ENCODE data around the gene SNRPA.

SNRPA gene

DNA sequence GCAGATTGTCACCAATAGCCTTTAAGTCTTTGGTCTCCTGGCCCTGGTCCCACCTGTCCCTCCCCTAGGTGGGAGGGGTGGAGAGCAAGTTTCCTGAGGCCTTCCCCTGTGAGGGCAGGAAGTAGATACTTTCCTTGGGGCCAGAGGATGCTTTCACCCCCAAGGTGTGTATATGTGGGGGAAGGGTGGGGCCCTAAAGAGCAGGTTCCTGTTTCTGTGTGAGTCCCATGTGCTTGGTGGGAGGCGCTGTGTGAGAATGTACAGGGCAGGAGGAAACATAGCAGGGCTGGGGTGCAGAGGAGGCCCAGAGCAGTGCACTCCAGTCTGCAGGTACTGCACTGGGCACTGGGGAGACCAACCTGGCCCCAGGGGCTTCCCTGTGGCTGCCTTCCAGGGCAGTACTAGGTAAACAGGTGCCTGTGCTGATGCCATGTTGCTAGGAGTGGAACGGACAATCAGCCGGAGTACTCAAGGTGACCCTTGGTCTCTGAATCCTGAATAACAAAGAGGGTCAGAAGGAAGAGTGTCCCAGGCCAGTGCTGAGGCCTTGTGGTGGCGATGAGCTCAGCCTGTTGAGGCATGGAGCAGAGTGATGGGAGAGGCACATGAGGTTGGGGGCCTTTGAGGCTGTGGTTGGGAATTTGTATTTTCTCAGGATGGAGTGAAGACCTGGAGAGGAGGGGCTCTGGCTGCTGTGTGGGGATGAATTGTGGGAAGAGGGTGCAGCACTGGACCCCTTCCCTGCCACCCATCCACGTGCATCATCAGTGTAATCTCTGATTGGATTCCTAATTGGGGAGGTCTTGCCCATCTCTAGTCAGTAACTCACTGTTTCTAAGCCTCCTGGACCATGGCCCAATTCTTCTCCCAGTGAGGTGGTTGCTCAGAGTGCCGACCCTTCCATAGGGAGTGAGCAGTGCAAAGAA is 53.1 kb downstream of the SNRPA start:
- no peak for TF ChIP-seq GATA3 (IDR thresholded peaks at IDR 0.05; ENCODE audit: low read depth, low read length)
- no peak for TF ChIP-seq GATA2 (IDR thresholded peaks at IDR 0.05; ENCODE audit: low read depth, low read length)

DNA sequence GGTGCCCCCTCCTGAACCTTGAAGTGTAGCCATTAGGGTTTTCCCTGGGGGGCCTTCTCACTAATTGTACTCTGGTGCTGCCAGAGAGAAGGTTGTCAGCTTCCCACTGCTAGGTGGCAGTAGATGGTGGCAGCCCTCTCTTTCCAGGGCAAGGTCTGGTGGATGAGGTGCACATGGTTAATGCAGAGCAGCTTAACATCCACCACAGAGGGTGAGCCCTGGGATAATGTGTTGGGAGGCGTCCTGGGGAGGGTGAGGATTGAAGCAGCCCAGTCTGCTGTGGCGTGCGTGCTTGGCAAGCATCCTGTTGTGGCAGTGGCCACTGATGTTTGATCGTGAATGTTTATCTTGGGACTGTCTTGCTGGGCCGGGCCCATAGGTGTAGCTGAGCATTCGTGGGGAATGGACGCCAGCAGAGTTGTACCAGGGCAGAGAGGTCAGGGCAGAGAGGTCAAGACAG is 53.8 kb downstream of the SNRPA start:
- TF ChIP-seq GATA2 (IDR thresholded peaks at IDR 0.05; ENCODE audit: low read depth, low read length) = no peak
- no peak for TF ChIP-seq GATA3 (IDR thresholded peaks at IDR 0.05; ENCODE audit: low read depth, low read length)

DNA sequence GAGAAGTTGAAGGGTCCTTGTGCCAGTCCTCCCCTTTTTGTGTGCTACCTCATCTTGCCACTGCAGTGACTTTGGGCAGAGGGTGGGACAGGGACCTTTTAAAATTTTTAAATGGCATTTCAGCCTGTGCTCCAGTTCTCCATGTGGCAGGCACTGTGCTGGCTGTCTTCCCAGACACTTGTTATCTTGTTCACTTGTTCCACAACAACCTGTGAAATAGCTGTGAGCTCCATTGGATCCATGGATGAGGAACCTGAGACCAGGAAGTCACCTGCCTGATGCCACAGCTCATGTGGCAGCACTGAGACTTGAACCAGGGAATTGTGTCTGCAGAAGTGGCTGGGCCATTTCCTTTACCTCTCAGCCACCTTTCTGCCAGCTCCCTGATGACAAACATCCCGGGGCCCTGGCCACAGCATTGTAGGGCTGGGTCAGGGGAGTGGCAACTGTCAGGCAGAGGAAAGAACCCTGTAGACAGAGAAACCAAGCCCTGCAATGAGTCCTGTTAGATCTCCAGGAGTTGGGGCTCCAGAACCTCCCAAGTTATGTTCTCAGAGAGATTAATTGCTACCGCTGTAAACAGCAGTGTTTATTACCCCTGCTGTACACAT is 54.4 kb downstream of the SNRPA start:
- TF ChIP-seq GATA3 (IDR thresholded peaks at IDR 0.05; ENCODE audit: low read depth, low read length) (no peak), GATA2 (IDR thresholded peaks at IDR 0.05; ENCODE audit: low read depth, low read length) (no peak)

DNA sequence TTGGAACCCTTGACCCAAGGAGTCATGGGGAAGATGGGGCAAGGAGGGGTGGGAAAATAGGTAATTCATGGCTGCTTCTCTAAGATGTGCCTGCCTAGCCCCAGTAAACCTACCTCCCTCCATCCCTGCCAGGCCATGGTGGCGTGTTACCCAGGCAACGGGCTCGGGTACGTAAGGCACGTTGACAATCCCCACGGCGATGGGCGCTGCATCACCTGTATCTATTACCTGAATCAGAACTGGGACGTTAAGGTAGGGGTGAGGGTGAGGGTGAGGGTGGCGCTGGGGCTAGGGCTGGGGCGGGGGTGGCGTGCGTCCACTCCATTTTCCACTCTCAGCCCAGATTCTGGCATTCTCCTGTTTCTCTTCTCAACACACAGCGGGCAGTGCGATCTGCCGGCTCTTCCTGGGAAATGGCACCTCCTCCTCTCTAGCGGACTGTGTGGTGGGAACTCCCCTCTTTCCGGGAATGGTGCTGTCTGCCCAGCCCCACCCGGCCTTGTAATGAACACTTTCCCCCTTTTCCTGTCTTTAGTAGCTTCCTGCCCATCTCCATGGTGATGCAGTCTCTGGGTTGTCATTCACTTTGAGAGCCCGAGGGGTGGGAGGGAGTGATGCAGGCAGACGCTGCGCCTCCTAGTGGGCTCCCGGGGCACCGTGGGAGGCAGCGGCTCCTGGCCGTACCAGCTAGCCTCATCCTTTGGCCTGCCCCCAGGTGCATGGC is 55.6 kb downstream of the SNRPA start:
- TF ChIP-seq GATA2 (IDR thresholded peaks at IDR 0.05; ENCODE audit: low read depth, low read length) (no peak), GATA3 (IDR thresholded peaks at IDR 0.05; ENCODE audit: low read depth, low read length) (no peak)

DNA sequence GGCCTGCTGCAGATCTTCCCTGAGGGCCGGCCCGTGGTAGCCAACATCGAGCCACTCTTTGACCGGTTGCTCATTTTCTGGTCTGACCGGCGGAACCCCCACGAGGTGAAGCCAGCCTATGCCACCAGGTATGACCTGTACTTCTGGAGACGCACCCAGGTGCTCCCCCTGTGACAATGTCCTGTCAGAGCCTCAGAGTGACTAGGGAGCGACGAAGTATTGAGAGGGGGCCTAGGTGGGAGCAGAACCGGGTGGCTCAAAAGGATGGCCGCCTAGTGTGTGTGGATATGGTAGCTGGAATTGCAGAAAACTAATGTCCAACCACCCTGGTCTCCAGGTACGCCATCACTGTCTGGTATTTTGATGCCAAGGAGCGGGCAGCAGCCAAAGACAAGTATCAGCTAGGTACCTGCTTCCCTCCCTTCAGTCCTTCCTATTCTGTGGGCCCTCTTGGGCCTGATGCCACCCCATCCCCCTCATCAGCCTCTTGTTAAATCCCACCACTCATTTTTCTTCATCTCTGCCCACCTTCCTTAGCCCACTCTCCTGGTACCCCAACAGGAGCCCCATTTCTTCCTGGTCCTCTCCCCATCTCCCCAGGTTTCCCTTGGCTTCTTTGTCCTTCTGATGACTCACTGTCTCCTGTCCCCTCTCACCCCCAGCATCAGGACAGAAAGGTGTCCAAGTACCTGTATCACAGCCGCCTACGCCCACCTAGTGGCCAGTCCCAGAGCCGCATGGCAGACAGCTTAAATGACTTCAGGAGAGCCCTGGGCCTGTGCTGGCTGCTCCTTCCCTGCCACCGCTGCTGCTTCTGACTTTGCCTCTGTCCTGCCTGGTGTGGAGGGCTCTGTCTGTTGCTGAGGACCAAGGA is 56.4 kb downstream of the SNRPA start:
- TF ChIP-seq GATA3 (IDR thresholded peaks at IDR 0.05; ENCODE audit: low read depth, low read length) (no peak), GATA2 (IDR thresholded peaks at IDR 0.05; ENCODE audit: low read depth, low read length) (no peak)

DNA sequence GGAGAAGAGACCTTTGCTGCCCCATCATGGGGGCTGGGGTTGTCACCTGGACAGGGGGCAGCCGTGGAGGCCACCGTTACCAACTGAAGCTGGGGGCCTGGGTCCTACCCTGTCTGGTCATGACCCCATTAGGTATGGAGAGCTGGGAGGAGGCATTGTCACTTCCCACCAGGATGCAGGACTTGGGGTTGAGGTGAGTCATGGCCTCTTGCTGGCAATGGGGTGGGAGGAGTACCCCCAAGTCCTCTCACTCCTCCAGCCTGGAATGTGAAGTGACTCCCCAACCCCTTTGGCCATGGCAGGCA is 57.0 kb downstream of the SNRPA start:
- TF ChIP-seq GATA3 (IDR thresholded peaks at IDR 0.05; ENCODE audit: low read depth, low read length) (no peak), GATA2 (IDR thresholded peaks at IDR 0.05; ENCODE audit: low read depth, low read length) (no peak)

DNA sequence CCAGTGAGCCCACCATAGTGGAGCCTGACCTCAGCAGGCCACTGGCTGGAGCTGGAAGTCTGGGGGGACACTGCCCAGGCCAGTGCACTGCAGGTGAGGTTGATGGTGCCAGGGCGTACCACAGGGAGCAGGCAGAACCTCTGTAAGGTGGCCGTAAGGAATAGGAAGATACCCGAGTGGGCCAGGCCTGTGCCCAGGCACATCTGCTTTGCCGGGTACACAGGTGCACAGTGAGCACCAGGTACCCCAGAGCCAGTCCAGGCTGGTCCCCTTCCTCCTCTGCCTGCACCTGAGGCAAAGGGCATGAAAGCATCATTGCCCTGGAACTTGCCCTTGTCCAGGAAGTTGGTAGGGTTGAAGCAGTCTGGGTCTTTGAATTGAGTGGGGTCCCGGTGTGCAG is 57.5 kb downstream of the SNRPA start:
- no peak for TF ChIP-seq GATA2 (IDR thresholded peaks at IDR 0.05; ENCODE audit: low read depth, low read length)
- TF ChIP-seq GATA3 (IDR thresholded peaks at IDR 0.05; ENCODE audit: low read depth, low read length) = no peak

DNA sequence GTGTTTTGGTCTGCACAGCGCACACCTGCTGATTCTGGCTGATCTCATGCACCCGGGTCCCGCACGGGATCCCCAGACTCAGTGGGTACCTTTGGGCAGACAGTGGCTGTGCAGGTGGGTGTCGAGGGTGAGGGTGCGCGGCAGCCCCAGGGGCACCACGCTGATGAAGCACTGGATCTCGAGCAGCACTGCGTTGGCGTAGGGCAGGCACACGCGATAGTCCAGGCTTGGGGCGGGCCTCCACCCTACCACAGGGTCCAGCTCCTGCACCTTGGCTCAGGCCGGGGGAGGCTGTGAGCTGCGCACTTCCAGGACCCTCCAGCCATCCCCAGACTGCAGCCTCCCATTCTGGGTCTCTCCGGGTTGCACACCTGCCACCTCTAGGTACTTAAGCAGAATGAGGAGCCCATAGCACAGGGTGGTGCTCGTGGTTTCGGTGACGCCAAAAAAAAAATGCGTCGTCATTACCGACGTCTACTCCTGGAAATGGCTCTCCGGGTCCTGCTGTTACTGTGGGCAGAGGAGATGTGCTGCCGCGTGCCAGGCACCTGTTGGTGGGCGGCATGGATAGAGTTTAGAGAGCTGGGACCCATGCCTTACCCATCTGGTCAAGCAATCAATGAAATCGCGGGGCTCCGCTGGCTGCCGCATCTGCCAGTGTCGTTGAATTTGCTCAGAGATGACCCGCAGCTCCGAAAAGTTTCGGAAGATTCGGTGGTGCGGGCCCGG is 58.5 kb downstream of the SNRPA start:
- TF ChIP-seq GATA3 (IDR thresholded peaks at IDR 0.05; ENCODE audit: low read depth, low read length) (no peak), GATA2 (IDR thresholded peaks at IDR 0.05; ENCODE audit: low read depth, low read length) (no peak)

DNA sequence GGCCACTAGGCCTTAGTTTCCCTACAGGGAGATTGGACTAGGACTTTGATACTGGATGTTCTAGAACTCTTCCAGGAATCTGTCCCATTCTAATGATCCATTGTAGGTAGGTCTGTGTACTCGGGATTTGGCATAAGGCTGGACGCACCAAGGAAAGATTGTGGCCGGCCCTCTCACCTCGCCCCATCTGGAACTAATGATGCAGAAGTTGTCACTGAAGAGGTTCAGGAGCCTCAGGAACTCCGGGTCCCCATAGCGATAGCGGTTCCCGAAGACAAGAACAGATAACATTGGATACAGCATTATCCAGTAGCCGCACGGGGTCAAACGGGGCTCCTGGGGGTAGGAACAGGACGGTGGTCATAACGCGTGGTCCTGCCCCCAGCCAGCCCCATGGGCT is 59.2 kb downstream of the SNRPA start:
- no peak for TF ChIP-seq GATA2 (IDR thresholded peaks at IDR 0.05; ENCODE audit: low read depth, low read length)

DNA sequence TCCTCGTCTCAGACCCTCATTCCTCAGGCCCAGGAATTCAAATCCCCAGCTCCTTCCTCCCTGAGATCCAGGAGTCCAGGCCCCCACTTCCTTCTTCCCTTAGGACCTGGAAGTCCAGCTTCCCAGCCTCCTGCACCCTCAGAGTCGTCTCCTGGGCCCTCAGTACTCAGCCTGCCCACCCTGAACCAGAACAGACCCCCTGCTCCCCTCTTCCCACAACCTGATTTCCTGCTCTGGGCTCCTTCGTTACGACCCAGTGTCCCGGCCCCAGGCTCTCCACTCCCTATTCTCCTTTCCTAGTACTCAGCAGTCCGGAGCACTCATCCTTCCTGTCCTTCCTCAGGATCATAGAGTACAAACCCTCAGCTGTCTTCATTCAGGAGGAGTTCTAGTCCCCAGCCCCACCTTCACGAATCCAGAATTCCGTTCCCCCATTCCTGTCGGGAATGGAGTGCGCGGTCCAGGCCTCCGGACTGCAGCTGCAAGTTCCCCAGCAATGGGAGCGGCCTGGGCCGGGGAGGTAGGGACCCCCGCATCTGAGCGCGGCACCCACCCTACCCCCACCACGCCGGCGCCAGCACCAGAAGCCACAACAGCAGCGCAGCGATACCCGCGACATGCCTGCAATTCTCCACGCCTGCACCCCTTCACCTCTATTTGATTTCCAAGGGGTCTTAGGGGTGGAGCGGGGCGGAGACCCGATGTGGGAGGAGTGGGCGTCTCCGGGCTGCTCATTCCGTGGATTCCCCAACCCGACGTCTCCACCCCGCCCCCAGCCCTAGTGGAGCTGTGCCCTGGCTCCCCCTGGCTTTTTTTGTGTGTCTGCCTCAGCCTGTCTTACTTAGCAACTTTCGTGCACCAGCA is 60.7 kb downstream of the SNRPA start:
- TF ChIP-seq GATA2 (IDR thresholded peaks at IDR 0.05; ENCODE audit: low read depth, low read length) = no peak
- TF ChIP-seq GATA3 (IDR thresholded peaks at IDR 0.05; ENCODE audit: low read depth, low read length) = no peak

DNA sequence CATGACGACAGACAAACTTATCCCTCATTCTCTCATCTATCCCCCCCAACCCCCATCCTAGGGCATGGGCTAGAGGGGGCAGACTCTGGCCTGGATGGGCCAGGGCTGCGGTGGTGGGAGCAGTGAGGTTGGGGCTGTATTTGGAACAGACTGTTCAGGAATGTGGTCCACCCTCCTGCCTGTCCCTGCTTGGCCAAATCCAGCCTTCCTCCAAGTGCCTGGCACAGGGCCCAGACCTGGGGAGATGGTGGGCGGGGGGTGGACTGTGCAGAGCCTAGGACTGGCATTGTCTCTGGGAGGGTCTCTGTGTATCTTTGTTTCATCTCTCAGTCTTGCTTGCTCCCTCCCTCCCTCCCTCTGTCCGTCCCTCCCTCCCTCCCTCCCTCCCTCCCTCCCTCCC is 62.2 kb downstream of the SNRPA start:
- TF ChIP-seq GATA3 (IDR thresholded peaks at IDR 0.05; ENCODE audit: low read depth, low read length) (no peak), GATA2 (IDR thresholded peaks at IDR 0.05; ENCODE audit: low read depth, low read length) (no peak)

Data from SH-SY5Y (cell line).